Measurements from ENCODE around the gene AKR1B15. TPM values are rescaled to one million over a fixed set of nuclear protein-coding genes. Genes with fewer than 3 reads are reported as not detected.

AKR1B15 gene
- total RNA-seq, 2 donors from 2014 or later: 1.0 TPM; not detected in 1

- intact Hi-C loops (cut with DNase I): no loop called here
- H3K27ac ChIP-seq: no peak overlapping the region
- WGBS: 71% methylated on average over 3 of the region's 3 CpGs
- no peaks in the 10 kb centered on the region for H3K27me3 ChIP-seq (replicated peaks; ENCODE audit: insufficient read depth)
- DNase-seq (ENCODE audit: low spot score): no peak
- no peak overlapping the region for H3K4me3 ChIP-seq
- no peaks in the 10 kb centered on the region for H3K4me1 ChIP-seq (replicated peaks)
- TF ChIP-seq POLR2A (IDR thresholded peaks at IDR 0.05) (no peak), CTCF (IDR thresholded peaks at IDR 0.05) (no peak), POLR2AphosphoS5 (IDR thresholded peaks at IDR 0.05) (no peak)
- H3K36me3 ChIP-seq: no peaks in the 10 kb centered on the region
- no peaks in the 10 kb centered on the region for H3K9me3 ChIP-seq
Observed at GRCh38 chr7:134504660-134505164, 44.2 kb upstream of the AKR1B15 start.

- no peaks in the 10 kb centered on the region for H3K27me3 ChIP-seq (replicated peaks; ENCODE audit: insufficient read depth)
- H3K4me3 ChIP-seq: no peak overlapping the region
- no peak for TF ChIP-seq POLR2A (IDR thresholded peaks at IDR 0.05)
- no peak for TF ChIP-seq CTCF (IDR thresholded peaks at IDR 0.05)
- no peak for TF ChIP-seq POLR2AphosphoS5 (IDR thresholded peaks at IDR 0.05)
- intact Hi-C loops (cut with DNase I): no loop called here
- H3K9me3 ChIP-seq: no peaks in the 10 kb centered on the region
- no peak for DNase-seq (ENCODE audit: low spot score)
- H3K27ac ChIP-seq: no peak overlapping the region
- no peaks in the 10 kb centered on the region for H3K36me3 ChIP-seq
- whole genome bisulfite sequencing: 83% methylated on average over 4 of the region's 4 CpGs
- H3K4me1 ChIP-seq (replicated peaks): no peaks in the 10 kb centered on the region
Observed at GRCh38 chr7:134505856-134506255, 43.1 kb upstream of the AKR1B15 start.

DNA sequence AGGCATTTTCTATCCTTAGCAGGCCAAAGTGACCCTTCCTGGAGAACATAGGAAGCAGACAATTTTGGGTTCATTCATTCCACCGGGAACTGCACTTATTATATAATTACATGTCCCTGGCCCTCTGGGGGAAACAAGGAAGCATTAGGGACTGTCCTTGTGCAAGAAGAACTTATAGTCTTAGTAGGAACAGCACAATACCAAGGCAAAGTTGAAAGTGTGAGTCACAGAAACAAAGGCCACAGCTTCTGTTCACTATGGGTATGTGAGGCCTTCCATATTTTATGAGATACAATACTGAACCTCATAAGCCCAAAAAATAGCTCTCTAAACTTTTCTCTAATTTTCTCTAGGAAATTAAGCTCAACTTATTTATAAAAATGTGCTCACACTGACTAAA is 39.9 kb upstream of the AKR1B15 start:
- Histone ChIP-seq H3K27ac (no peak overlapping the region), H3K4me1 (replicated peaks) (no peaks in the 10 kb centered on the region), H3K4me3 (no peak overlapping the region), H3K27me3 (replicated peaks; ENCODE audit: insufficient read depth) (no peaks in the 10 kb centered on the region), H3K9me3 (no peaks in the 10 kb centered on the region), H3K36me3 (no peaks in the 10 kb centered on the region)
- intact Hi-C loops (cut with DNase I): no loop called here
- 85% methylated on average over 1 of the region's 1 CpG for WGBS
- no peak for DNase-seq (ENCODE audit: low spot score)
- TF ChIP-seq POLR2A (IDR thresholded peaks at IDR 0.05): no peak
- TF ChIP-seq CTCF (IDR thresholded peaks at IDR 0.05): no peak
- TF ChIP-seq POLR2AphosphoS5 (IDR thresholded peaks at IDR 0.05): no peak

- Histone ChIP-seq H3K27me3 (replicated peaks; ENCODE audit: insufficient read depth) (no peaks in the 10 kb centered on the region), H3K36me3 (no peaks in the 10 kb centered on the region), H3K27ac (no peak overlapping the region), H3K9me3 (no peaks in the 10 kb centered on the region), H3K4me3 (no peak overlapping the region), H3K4me1 (replicated peaks) (no peaks in the 10 kb centered on the region)
- intact Hi-C loops (cut with DNase I): loop anchor here (5.0 kb wide), 1 partner anchor 37 kb away; the partner anchor contains the start of gene AKR1B15
- WGBS: 68% methylated on average over 5 of the region's 5 CpGs
- no peak for TF ChIP-seq CTCF (IDR thresholded peaks at IDR 0.05)
- TF ChIP-seq POLR2A (IDR thresholded peaks at IDR 0.05): no peak
- no peak for TF ChIP-seq POLR2AphosphoS5 (IDR thresholded peaks at IDR 0.05)
- no peak for DNase-seq (ENCODE audit: low spot score)
Observed at GRCh38 chr7:134510646-134511045, 38.3 kb upstream of the AKR1B15 start.

GRCh38 chr7:134512271-134512670 is 36.6 kb upstream of the AKR1B15 start:
- intact Hi-C loops (cut with DNase I): loop anchor here (5.0 kb wide), 1 partner anchor 35 kb away; the partner anchor contains the start of gene AKR1B15
- 93% methylated on average over 1 of the region's 1 CpG for WGBS
- no peak overlapping the region for H3K4me3 ChIP-seq

More at GRCh38 chr7:134512271-134512670, 36.6 kb upstream of the AKR1B15 start:
- Histone ChIP-seq H3K27ac (no peak overlapping the region), H3K27me3 (replicated peaks; ENCODE audit: insufficient read depth) (no peaks in the 10 kb centered on the region), H3K4me1 (replicated peaks) (no peaks in the 10 kb centered on the region), H3K9me3 (no peaks in the 10 kb centered on the region), H3K36me3 (no peaks in the 10 kb centered on the region)
- no peak for TF ChIP-seq CTCF (IDR thresholded peaks at IDR 0.05)
- TF ChIP-seq POLR2AphosphoS5 (IDR thresholded peaks at IDR 0.05): no peak
- TF ChIP-seq POLR2A (IDR thresholded peaks at IDR 0.05): no peak
- no peak for DNase-seq (ENCODE audit: low spot score)
